NCI-H82 treated with DMSO at 0.1 percent for 48 hours (cell line): ENCODE measurements around the gene ZNF512B.
"Not testable (repeated sequence)": the region's sequence is repeated elsewhere in the genome, so short reads cannot be mapped to it uniquely, and the experiment has no call there.

ENCODE experiments used
- DNase-seq: peaks from one replicate; lab custom pipeline; 2025; ENCODE audit not compliant: unreplicated experiment; lab: John Stamatoyannopoulos, UW

The ZNF512B gene

GRCh38 chr20:63978319-63979228 lies 8.8 kb upstream of the ZNF512B start:
- peak; percentile 5 for DNase-seq

GRCh38 chr20:63977739-63978276 lies 8.1 kb upstream of the ZNF512B start:
- no peak for DNase-seq

- DNase-seq = no peak
These were observed 7.4 kb upstream of the ZNF512B start for GRCh38 chr20:63976980-63977738.

- DNase-seq = not testable (repeated sequence)
These were observed 6.8 kb upstream of the ZNF512B start for GRCh38 chr20:63976511-63976910.

GRCh38 chr20:63974402-63975200 lies 4.9 kb upstream of the ZNF512B start:
- no peak for DNase-seq

GRCh38 chr20:63973636-63974401 lies 4.1 kb upstream of the ZNF512B start:
- peak; percentile 94 for DNase-seq

- no peak for DNase-seq
These were observed 3.4 kb upstream of the ZNF512B start for GRCh38 chr20:63973160-63973479.

- no peak for DNase-seq
These were observed 2.8 kb upstream of the ZNF512B start for GRCh38 chr20:63972312-63973159.

GRCh38 chr20:63971960-63972311 lies 2.2 kb upstream of the ZNF512B start:
- not testable (repeated sequence) for DNase-seq

- no peak for DNase-seq
These were observed 1.1 kb upstream of the ZNF512B start for GRCh38 chr20:63970714-63971431.

GRCh38 chr20:63968928-63969760 lies 586 bp downstream of the ZNF512B start:
- DNase-seq = no peak

- DNase-seq = no peak
These were observed 1.4 kb downstream of the ZNF512B start for GRCh38 chr20:63968136-63968927.

- no peak for DNase-seq
These were observed 2.2 kb downstream of the ZNF512B start for GRCh38 chr20:63967330-63968135.

- DNase-seq = no peak
These were observed 2.8 kb downstream of the ZNF512B start for GRCh38 chr20:63966944-63967322.

- DNase-seq = no peak
These were observed 3.4 kb downstream of the ZNF512B start for GRCh38 chr20:63966172-63966943.

- DNase-seq = no peak
These were observed 5.3 kb downstream of the ZNF512B start for GRCh38 chr20:63964412-63964811.
